LoVo (cell line): ENCODE measurements around the gene HNRNPR.

Experiments
- DNase-seq: peaks from one replicate; pipeline ENCODE4 v3.0.0-alpha.2; 2016; ENCODE audit warnings: low spot score

The HNRNPR gene

GRCh38 chr1:23368562-23369334 is 24.7 kb upstream of the HNRNPR start:
- DNase-seq: peak; percentile 90

DNA sequence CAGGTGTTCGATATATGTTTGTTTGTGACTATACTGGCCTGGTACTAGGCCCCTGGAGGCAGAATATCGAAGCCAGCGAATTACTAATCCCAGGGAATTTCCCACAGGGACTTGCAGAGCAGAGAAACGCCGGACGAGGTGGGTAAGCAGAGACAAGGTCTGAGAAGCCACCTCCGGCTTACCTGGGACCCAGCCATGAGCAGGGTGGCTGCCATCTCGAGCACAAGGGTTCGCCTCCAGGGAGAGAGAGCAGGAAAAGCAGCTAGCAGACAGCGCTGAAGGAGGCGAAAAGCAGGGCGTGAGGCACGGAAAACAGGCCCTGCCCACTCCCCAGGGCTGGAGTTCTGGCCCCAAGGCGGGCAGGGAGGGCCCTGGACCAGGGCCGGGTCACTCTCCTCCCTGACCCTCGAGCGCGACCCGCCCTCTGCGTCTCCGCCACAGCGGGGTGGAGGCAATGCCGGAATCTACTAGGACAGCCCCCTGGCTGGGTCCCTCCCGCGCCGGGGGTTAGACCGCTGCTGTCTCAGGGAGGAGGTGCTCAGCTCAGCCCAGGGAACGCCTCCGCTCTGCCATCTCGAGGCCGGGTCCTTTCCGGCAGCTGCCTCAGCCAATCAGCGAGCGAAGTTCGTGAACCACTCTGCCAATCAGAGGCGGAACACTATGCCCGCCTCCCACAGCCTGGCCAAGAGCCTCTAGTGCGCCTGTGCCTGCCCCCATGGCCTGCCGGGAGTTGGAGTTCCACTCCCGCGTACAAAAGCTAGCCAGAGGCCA is 23.9 kb upstream of the HNRNPR start:
- peak; percentile 99 for DNase-seq

GRCh38 chr1:23367451-23367790 is 23.3 kb upstream of the HNRNPR start:
- DNase-seq: no peak

- DNase-seq: no peak
Measured at GRCh38 chr1:23366598-23366997, 22.5 kb upstream of the HNRNPR start.

DNA sequence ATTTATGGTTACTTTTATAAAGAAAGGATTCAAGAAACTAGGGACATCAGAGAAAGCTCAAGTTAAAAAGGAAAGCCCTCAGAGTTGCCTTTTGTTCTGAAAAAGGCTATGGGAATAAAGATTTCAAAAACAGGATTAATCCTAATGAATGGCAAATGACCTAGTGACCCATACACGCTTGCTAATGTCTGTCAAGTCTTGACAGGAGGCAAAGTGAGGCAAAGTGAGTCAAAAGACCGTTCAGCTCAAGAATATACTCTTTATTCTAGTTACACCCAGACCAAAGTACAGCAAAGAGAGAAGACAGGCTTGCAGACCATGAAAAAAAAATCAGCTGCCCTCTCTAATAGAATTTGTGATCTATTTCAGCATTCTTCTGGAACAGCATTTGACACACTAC is 22.1 kb upstream of the HNRNPR start:
- DNase-seq: no peak

DNA sequence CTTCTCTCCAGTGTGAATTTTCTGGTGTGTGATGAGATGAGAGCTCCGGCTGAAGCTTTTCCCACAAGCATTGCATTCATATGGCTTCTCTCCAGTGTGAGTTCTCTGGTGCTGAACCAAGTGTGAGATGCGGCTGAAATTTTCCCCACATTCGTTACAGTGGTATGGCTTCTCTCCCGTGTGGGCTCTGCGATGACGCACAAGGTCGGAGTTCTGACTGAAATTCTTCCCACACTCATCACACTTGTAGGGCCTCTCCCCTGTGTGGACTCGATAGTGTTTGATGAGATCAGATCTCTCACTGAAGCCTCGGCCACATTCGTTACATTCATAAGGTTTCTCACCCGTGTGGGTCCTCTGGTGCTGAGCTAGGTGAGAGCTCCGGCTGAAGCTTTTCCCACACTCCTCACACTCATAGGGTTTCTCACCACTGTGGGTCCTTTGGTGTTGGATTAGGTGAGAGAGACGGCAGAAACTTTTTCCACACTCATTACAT is 18.2 kb upstream of the HNRNPR start:
- DNase-seq: no peak

DNA sequence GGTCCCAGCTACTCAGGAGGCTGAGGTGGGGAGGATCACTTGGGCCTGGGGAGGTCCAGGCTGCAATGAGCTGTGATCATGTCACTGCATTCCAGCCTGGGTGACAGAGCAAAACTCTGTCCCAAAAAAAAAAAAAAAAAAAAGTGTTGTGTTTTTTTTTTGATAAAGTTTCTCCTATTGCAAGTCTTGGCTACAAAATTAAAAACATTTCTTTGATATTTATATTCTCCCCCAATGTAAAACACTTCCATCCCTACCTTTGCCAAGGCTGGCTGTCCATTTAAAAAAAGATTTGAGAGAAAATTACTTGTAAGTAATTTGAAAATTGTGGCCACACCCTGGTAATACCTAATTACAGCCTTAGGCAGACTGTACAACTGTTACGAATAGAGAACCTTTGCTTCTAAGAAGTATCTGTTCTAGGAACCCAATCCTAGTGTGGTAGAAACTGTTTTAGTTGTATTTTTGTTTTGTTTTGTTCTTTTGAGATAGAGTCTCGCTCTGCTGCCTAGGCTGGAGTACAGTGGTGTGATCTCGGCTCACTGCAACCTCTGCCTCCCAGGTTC is 14.3 kb upstream of the HNRNPR start:
- DNase-seq: no peak

DNA sequence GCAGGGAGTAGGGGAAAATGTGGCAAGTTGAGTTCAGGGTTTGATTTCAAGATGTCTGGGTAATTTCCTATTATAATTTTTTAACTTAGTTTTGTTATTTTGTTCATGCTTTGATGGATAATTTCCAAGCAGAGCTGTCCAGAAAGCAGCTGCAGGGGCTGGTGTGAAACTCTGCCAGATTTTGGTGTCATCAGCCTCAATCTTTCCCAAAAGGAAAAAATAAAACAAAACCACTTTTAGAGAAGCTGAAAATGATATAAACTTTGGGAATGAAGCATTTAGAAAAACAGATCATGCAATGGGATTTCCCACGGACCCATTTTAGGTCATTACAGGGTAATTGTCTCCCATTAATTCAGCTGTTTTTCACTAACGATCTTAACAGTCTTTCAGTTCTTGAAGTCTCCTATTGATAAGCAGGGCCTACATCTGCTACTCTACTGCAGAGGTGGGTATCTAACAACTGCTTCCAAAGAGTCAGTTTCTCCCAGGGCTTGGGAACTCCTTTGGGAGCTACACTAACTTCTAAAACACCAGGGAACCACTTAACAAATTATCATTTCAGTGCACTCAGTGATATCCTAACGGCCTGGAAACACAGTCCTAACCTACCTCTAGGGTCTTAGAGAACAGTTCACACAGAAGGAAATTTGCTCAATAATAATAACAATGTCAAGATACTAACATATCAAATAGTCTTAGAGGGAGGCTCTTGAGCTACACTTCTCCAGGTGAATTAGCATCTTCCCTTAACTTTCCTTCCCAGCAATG is 13.2 kb upstream of the HNRNPR start:
- DNase-seq: no peak

DNA sequence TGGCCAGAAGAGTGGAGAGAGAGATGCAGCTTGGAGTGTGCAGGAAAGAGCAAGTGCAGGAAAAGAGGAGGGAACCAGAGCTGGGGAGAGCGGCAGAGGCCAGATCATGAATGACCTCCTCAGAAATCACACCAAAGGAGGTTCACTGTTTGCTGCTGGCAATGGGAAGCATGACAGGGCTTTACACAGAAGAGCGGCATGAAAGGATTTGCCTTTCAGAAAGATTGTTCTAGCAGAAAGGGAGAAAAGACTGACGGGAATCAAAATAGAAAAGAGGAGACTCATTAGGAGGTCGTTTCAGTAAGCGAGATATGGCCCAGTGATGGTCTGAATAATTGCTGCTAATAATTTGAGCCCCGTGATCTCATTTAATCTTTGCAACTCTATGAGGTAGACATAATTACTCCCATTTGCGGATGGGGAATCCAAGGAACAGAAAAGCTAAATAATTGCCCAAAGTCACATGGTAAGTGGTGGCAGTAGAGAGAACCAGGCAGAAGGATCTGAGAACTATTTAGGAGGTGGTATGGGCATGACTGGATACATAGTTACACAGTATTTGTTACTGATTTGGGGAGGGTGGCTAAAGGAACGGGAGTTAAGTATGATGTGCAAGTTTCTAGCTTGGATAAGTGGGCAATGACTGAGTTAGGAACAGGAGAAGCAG is 12.5 kb upstream of the HNRNPR start:
- no peak for DNase-seq

GRCh38 chr1:23354245-23354644 is 10.2 kb upstream of the HNRNPR start:
- no peak for DNase-seq

DNA sequence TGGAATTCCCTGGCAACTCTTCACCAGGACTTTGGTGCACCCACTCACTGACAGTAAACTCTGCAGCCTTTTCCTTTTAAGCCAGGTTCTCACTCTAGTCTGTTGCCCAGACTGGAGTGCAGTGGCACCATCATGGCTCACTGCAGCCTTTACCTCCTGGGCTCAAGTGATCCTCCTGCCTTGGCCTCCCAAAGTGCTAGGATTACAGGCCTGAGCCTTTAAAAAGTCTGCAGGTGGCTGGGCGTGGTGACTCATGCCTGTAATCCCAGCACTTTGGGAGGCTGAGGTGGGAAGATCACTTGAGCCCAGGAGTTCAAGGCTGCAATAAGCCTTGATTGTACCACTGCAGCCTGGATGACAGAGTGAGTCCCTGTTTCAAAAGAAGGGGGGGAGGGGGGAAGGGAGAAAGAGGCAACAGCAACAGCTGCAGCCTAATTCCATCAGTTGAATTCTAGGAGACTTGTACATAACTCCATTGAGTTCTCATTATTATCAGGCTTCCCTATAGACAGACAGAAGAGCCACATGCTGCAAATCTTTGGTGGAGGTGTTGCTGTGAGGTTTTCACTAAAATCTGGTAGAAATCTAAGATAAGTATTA is 8.1 kb upstream of the HNRNPR start:
- DNase-seq: no peak

GRCh38 chr1:23345920-23346319 is 1.8 kb upstream of the HNRNPR start:
- DNase-seq: no peak

DNA sequence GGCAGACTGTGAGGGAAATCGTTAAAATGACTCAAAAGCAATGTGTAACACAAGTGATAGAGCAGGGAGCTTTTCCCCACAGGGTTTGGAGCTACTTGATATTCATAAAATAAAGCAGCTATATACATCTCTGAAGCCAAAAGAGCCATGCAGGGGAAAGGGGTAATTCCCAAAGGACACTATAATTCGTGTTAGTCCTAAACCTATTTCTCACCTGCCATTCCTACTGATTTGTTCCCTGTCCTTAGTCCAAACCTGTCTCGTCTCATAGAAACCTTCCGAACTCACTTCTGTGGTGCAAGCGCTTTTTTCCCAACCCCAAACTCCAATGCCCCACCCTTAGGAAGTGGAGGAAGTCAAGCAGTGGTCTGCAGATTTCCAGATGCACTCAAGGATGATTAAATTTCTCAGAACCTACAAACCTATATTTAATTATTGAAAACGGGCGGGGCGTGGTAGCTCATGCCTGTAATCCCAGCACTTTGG is 946 bp upstream of the HNRNPR start:
- DNase-seq: no peak

DNA sequence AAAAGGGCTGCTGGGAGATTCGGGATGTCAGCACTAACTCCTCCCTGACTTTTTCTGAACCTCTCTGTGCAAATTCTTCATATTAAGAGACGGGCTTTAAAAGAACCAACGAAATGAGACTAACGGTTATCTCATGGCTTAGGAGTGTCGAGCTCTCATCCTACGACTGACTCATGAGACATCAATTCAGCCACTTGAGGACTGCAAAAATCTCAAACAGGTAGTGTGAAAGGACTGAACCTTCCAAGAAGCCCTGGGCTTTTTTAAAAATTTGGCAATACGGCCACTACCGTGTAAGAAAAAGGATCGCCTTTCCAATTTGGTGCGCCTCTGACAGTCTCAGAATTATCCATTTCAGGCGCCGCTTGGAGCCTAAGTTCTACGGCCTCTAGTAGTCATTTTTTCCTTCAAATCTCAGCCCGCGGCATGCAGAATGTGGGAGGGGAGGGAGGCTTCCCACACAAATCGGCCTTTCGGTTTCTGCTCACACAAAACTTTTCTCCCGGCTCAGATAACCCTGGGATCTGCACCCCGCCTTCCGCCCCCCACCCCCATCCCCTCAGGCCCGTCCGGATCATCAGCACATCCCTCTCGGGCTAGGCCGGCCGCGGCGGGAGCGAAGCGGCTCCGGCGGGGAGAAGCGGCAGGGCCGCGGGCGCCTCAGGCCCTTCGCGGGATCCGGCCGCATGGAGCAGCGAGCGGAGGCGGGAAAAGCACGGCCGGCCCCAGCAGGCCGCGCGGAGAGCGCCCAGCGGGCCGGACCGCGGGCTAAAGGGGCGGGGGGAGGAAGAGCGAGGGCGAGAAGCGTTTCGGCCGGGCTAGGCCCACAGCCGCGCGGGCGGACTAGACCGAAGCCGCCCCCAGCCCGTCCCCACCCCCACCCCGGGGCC is 618 bp downstream of the HNRNPR start:
- peak; percentile 37 for DNase-seq

DNA sequence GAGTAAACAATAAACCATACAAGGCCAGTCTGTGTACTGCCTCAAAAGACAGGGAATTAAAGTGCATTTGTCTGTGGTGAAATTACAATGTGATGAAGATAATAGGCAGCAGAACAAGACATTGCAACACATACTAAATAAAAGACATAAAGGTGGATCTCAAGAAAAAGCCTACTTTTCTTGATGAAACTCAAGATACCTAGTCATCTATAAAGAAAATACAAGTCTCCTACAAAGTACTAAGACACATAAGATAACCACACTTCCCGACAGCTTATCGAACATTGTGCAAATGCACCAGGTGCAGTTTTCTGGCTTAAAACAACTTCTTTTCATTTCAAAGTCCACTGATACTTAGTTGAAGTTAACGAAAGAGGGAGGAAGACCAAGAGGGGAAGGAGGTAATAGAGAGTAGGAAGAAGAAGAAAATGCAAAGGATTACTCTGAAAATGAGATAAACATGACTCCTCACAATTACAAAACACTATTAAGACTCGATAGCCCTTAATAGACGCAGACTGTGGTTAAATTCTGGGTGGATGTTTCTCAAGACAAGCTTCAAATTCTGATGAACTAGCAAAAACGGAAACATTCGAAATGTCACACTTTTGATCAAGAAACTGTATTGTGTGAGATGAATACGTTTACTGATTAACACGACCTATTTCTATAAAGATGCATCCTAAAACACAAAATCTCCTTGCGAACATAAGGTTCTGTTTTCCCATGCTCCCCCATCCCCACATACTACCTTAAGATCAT is 2.0 kb downstream of the HNRNPR start:
- no peak for DNase-seq

GRCh38 chr1:23339632-23340031 is 4.5 kb downstream of the HNRNPR start:
- DNase-seq: no peak

DNA sequence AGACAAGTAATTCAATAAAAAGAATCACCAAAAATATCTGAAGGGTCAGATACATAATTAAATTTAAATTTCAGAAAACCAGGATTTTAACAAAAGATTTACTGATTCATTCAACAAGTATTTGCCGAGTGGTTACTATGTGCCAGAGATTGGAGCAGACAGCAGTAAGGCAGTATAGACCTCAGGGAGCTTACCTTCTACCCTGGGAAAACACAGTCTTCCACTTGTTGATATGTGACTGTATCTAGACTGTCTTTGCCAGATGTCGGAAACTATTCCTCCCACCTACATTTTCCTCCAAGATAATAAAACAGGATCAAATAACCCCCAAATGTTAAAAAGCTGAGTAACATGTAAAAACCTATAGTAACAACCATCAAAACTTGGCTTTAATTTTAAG is 6.2 kb downstream of the HNRNPR start:
- no peak for DNase-seq

DNA sequence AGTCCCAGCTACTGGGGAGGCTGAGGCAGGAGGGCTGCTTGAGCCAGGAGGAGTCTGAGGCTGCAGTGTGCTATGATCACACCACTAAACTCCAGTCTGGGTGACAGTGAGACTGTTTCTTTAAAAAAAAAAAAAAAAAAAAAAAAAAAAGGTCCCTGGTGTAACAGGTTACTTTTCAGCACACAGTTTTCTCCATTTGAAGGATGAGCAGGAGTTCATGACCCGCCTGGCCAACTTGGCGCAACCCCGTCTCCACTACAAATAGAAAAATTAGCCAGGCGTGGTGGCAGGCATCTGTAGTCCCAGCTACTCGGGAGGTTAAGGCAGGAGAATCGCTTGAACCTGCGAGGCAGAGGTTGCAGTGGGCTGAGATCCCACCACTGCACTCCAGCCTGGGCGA is 12.4 kb downstream of the HNRNPR start:
- DNase-seq: no peak

- no peak for DNase-seq
Measured at GRCh38 chr1:23330846-23331245, 13.2 kb downstream of the HNRNPR start.
